Thymus (tissue), 11 donors: ENCODE data around the gene TTC9B. TPM values are rescaled to one million over a fixed set of nuclear protein-coding genes. Genes with fewer than 3 reads are reported as not detected.

Experiments
- DNase-seq, 9 donors: peaks; one replicate each; pipeline ENCODE4 v3.0.0-alpha.2; 2013; ENCODE audit warnings: low spot score in 9 of 9, low read depth in 6 of 9, missing footprints in 1 of 9
- H3K27ac ChIP-seq, 2 donors: one replicate each; pipeline ENCODE4 v1.5.1; 2013; ENCODE audit warnings: control low read depth in 1 of 2, low read depth in 1 of 2, low read length in 1 of 2, mild to moderate bottlenecking in 1 of 2, moderate library complexity in 1 of 2
- H3K27me3 ChIP-seq, 2 donors: one replicate each; pipeline ENCODE4 v1.5.1; 2013; ENCODE audit warnings: low read length in 1 of 2; ENCODE audit not compliant: control insufficient read depth in 2 of 2, insufficient read depth in 1 of 2
- H3K36me3 ChIP-seq, 2 donors: one replicate each; pipeline ENCODE4 v1.5.1; 2013; ENCODE audit warnings: low read length in 1 of 2, mild to moderate bottlenecking in 1 of 2, moderate library complexity in 1 of 2; ENCODE audit not compliant: control insufficient read depth in 2 of 2, insufficient read depth in 2 of 2
- H3K4me1 ChIP-seq, 2 donors: one replicate each; pipeline ENCODE4 v1.5.1; 2013; ENCODE audit warnings: low read length in 2 of 2; ENCODE audit not compliant: control insufficient read depth in 2 of 2, insufficient read depth in 2 of 2
- H3K4me3 ChIP-seq, 2 donors: one replicate each; pipeline ENCODE4 v1.5.1; 2013; ENCODE audit warnings: low read length in 2 of 2, control low read depth in 1 of 2, mild to moderate bottlenecking in 1 of 2
- H3K9me3 ChIP-seq, 2 donors: one replicate each; pipeline ENCODE4 v1.5.1; 2013; ENCODE audit warnings: low read length in 1 of 2, mild to moderate bottlenecking in 1 of 2; ENCODE audit not compliant: control insufficient read depth in 2 of 2, insufficient read depth in 1 of 2
- WGBS: extraction: QIAGEN DNeasy Blood & Tissue Kit; methylation state at CpG from one replicate; pipeline ENCODE4 v1.1.7; 2013; 5-methylcytosine and 5-hydroxymethylcytosine counted together
- polyA plus RNA-seq: library from polyadenylated mRNA; stranded (reverse); fragments of 200-250 nt; gene quantifications from one replicate; pipeline ENCODE4 v1.2.3, GENCODE V29; 2013
- total RNA-seq: library from RNA; stranded (reverse); fragments of 120-200 nt; gene quantifications from one replicate; pipeline ENCODE4 v1.2.4, GENCODE V29; 2013
- donor health status: healthy.

Gene TTC9B
- total and polyA plus RNA-seq, 2 donors, result 0.11 TPM; not detected in 1

DNA sequence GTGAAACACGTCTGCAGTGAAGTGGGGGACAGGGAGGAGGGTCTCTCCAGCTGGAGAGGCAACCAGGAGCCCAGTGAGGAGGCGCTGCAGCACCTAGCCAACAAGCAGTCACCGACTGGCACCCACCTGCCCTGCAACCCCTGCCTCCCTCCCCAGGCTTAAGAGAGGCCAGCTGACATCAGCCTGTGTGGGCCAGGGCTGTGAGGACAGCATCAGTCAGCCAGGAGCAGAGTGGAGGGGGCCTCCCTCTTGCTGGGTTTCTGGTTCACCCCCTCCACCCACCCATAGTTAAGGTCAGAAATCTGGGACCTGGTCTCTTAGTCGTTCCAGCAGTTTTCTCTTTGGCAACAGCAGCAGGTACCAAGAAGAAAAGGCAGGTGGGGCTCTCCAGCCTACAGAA is 33.8 kb upstream of the TTC9B start:
- H3K27ac ChIP-seq, result no peak overlapping the region
- H3K4me3 ChIP-seq, result no peak overlapping the region
- WGBS, result 92% methylated on average over 4 of the region's 4 CpGs
- no peak for DNase-seq
- peaks cover 68 to 77% of the 10 kb centered on the region in 2 donors for H3K36me3 ChIP-seq
- no peaks in the 10 kb centered on the region for H3K27me3 ChIP-seq
- H3K9me3 ChIP-seq, result no peaks in the 10 kb centered on the region
- no peaks in the 10 kb centered on the region for H3K4me1 ChIP-seq

DNA sequence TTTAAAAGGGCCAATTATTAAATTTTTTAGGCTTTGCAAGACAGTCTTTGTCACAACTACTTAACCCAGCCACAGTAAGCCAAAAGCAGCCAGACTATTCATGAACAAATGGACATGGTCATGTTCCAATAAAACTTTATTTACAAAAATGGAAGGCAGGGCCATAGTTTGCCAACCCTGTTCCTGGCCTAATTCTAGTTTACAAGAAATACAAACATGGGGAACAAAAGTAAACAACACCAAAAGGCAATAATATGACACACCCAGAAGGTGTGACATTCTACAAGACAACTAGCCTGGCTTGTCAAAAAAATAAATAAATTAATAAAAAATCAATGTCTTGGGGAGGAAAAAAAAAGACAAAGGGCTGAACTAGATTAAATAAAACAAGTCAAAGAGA is 33.1 kb upstream of the TTC9B start:
- DNase-seq, result no peak
- H3K9me3 ChIP-seq, result no peaks in the 10 kb centered on the region
- no peak overlapping the region for H3K27ac ChIP-seq
- H3K4me1 ChIP-seq, result no peaks in the 10 kb centered on the region
- H3K36me3 ChIP-seq, result peaks cover 60 to 74% of the 10 kb centered on the region in 2 donors
- H3K4me3 ChIP-seq, result no peak overlapping the region
- H3K27me3 ChIP-seq, result no peaks in the 10 kb centered on the region

DNA sequence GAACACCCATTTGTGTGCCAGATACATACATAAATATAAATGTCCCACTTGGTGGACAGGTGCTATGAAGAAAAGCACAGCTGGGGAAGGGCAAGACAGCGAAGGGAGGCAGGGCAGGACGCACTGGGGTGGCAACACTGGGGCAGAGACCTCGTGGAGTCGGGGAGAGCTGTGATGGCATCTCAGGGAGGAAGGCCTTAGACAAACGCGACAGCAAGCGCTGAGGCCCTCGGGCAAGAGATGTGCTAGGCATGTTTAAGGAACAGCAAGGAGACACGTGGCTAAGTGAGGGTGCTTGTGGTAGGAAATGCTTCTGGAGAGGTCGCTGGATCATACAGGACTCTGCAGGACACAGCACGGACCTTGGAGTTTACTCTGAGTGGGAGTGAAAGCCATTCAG is 31.6 kb upstream of the TTC9B start:
- H3K27ac ChIP-seq, result no peak overlapping the region
- no peaks in the 10 kb centered on the region for H3K27me3 ChIP-seq
- DNase-seq, result no peak
- WGBS, result 97% methylated on average over 11 of the region's 11 CpGs
- peaks cover 46 to 64% of the 10 kb centered on the region in 2 donors for H3K36me3 ChIP-seq
- H3K9me3 ChIP-seq, result no peaks in the 10 kb centered on the region
- H3K4me1 ChIP-seq, result no peaks in the 10 kb centered on the region
- no peak overlapping the region for H3K4me3 ChIP-seq

DNA sequence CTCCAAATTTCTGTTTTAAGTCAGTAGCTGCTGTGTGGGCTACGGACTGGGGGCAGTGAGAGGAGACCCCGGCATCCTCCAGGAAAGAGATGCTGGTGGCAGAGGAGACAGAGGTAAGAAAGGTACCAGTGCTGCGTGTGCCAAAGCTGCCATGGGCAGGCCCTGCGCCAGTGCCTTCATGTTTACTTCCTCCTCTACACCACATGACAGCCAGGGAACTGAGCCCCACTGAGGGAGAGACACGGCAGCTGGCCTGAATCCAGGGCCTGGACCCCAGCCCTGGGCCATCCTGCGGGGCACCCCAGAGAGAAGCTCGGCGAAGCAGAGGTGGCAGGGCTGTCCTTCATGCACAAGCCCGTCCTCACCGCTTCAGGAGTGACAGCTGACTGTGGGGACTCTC is 31.0 kb upstream of the TTC9B start:
- Histone ChIP-seq H3K9me3 (no peaks in the 10 kb centered on the region), H3K27ac (no peak overlapping the region), H3K36me3 (peaks cover 43 to 60% of the 10 kb centered on the region in 2 donors), H3K27me3 (no peaks in the 10 kb centered on the region), H3K4me1 (no peaks in the 10 kb centered on the region), H3K4me3 (no peak overlapping the region)
- DNase-seq, result no peak
- 91% methylated on average over 10 of the region's 10 CpGs for WGBS

- Histone ChIP-seq H3K36me3 (peaks cover 29 to 47% of the 10 kb centered on the region in 2 donors), H3K9me3 (no peaks in the 10 kb centered on the region), H3K4me3 (no peak overlapping the region), H3K27ac (no peak overlapping the region), H3K4me1 (no peaks in the 10 kb centered on the region), H3K27me3 (no peaks in the 10 kb centered on the region)
- no peak for DNase-seq
- 96% methylated on average over 12 of the region's 12 CpGs for WGBS
These were observed 29.6 kb upstream of the TTC9B start for GRCh38 chr19:40247735-40248262.

DNA sequence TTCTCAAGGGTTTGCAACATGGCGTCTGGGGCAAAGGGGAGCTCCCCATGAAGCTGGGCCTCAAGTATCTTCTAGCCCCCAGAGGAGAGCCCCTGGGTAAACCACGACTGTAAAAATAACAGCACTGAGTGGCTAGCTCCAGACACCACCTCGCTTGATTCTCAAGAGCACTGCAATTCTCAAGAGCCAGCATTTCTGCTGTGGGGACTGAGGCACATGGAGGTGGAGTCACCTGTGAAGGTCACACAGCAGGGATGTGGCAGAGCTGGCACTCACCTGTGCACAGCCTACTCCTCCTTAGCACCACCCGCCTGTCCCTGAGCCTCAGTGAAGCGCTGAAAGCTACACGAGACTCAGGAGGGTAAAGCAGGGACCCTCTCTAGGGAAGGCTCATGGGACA is 29.0 kb upstream of the TTC9B start:
- H3K27ac ChIP-seq, result no peak overlapping the region
- H3K9me3 ChIP-seq, result no peaks in the 10 kb centered on the region
- H3K36me3 ChIP-seq, result peaks cover 27 to 48% of the 10 kb centered on the region in 2 donors
- no peak overlapping the region for H3K4me3 ChIP-seq
- H3K27me3 ChIP-seq, result no peaks in the 10 kb centered on the region
- WGBS, result 97% methylated on average over 6 of the region's 6 CpGs
- no peaks in the 10 kb centered on the region for H3K4me1 ChIP-seq
- DNase-seq, result no peak

DNA sequence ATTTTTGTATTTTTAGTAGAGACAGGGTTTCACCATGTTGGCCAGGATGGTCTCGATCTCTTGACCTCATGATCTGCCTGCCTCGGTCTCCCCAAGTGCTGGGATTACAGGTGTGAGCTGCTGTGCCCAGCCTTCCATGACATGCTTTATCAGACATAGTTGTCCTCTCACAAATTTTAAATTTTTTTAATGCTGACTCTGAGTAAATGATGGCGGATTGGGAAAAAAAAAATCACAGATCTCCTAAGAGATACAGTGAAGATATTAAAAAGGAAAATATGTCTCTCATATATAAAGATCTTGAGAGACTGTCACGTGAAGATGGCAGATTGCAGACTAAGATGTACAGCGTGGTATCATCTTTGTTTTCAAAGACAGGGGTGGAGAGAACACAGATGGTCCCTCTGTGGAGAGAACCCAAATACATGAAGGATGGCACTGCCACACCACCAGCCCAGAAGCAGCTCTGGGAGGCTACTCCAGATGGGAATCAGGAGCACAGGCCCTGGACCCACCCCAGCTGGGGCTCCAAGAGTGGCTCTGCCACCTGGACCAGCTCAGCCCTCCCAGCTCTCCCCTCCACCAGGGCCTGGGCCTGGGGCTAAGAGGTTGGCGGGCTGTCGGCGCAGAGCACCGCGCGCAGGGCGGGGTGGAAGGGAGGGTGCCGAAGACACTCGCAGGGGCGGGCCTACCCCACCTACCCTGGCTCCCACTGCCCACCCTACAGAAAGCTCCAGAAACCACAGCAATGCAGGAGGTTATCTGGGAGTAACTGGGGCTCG is 28.3 kb upstream of the TTC9B start:
- H3K27ac ChIP-seq, result no peak overlapping the region
- DNase-seq, result no peak
- H3K9me3 ChIP-seq, result no peaks in the 10 kb centered on the region
- WGBS, result 98% methylated on average over 16 of the region's 16 CpGs
- H3K4me3 ChIP-seq, result no peak overlapping the region
- H3K27me3 ChIP-seq, result no peaks in the 10 kb centered on the region
- no peaks in the 10 kb centered on the region for H3K4me1 ChIP-seq
- H3K36me3 ChIP-seq, result peaks cover 30 to 51% of the 10 kb centered on the region in 2 donors

DNA sequence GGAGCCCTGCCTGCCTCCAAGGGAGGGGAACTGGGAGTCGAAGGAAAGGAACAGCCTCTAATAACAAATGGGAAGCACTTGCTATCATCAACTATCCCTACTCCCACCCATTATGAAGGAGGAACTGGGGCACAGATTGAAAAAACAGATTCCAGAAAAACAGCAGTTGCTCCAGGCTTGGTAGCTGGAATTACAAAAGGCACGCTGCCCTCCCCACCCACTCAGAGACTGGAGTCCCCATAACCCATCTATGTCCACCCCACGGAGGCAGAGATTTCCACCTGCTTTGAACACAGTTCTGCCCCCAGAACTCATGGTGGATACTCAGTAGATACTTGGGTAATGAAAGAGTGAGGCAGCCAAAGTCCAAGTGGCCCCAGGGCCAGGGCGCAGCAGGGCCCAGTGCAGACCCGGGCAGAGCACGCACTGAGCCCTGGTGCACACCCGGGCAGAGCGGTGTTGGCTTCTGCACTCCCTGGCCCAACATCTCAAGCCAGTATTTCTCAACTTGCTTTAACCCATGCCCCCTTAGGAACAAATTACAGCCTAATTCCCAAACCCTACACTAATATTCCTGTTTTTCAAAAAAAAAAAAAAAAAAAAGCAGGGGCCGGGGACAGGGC is 27.4 kb upstream of the TTC9B start:
- Histone ChIP-seq H3K36me3 (peaks cover 30 to 55% of the 10 kb centered on the region in 2 donors), H3K27me3 (no peaks in the 10 kb centered on the region), H3K4me3 (no peak overlapping the region), H3K9me3 (no peaks in the 10 kb centered on the region), H3K27ac (no peak overlapping the region), H3K4me1 (no peaks in the 10 kb centered on the region)
- WGBS, result 98% methylated on average over 9 of the region's 9 CpGs
- no peak for DNase-seq

- Histone ChIP-seq H3K4me1 (no peaks in the 10 kb centered on the region), H3K27me3 (no peaks in the 10 kb centered on the region), H3K36me3 (peaks cover 33 to 56% of the 10 kb centered on the region in 2 donors), H3K9me3 (no peaks in the 10 kb centered on the region), H3K27ac (no peak overlapping the region), H3K4me3 (no peak overlapping the region)
- no peak for DNase-seq
- 97% methylated on average over 12 of the region's 12 CpGs for WGBS
These were observed 26.6 kb upstream of the TTC9B start for GRCh38 chr19:40244579-40245317.
